Activated CD4-positive, alpha-beta T cell treated with anti-CD3 and anti-CD28 coated beads, Interleukin-2, Interleukin-4, amounts not matched to agents 100 ng/mL and 50 ng/mL, durations not matched to agents 16 hours and 8 hours (primary cell): Measurements from ENCODE around the gene TUBGCP2.

ENCODE experiments used
- DNase-seq: peaks from one replicate; pipeline ENCODE4 v3.0.0-alpha.2; 2020; ENCODE audit warnings: low spot score

The TUBGCP2 gene

DNA sequence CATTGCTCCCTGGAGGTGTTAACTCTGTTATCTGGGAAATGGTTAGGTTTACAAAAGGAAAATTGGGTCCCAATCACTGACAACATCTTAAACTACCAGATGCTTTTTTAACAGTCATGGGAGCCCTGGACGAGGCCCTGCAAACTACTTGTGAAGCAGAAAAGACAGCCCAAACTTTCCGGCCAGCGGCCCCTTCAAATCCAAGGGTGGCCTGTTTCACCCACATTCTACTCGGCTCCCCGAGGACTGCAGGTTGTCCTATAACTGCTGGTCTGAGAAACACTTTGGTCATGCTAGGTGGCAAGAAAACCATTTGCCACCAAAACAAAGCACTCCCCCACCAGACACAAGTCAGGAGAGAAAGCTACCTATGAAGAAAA lies 2.6 kb downstream of the TUBGCP2 start:
- no peak for DNase-seq

DNA sequence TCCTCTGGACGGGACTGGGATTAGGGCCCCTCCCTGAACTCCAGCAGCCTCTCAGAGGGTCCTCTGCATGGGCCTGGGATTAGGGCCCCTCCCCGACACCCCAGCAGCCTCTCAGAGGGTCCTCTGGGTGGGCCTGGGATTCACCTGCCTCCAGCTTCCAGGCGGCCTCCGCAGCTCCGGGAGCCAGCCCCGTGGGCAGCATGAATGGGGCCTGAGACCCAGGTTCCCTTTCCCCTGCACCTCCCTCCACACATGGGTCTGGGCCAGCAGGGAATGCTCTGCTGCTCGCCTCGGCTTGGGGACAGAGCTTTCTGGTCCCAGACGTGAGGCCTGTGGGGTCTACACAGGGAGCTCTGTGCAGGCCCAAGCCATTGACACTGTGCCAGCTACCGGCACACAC lies 5.5 kb downstream of the TUBGCP2 start:
- no peak for DNase-seq

DNA sequence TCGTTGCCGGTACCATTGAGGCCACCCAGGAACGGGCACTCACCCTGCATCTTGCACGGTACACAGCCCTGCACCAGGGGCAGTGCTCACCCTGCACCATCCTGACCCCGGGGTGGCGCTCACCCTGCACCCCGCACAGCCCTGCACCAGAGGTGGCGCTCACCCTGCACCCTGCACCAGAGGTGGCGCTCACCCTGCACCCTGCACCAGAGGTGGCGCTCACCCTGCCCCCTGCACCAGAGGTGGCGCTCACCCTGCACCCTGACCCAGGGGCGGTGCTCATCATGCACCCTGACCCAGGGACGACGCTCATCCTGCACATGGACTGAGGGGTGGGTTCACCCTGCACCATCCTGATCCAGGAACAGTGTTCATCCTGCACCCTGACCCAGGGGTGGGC lies 6.4 kb downstream of the TUBGCP2 start:
- no peak for DNase-seq

DNA sequence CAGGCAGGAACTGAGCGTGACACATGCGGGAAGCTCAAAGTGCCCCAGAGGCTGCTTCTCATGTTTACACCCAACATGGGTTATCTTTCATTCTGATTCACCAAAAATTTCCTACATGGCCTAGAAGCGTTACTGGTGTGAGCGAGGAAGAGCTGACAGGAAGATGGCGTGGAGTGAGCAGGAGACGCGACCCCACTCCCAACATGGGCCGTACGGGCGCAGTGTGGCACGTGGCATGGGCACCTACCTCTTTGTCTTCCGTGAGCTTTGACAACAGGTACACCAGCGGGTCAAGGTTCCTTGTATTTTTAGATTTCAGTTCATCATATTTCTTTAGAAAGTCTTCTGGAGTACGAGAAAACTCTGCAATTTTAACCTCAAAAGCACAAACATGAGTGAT lies 8.9 kb downstream of the TUBGCP2 start:
- no peak for DNase-seq

DNA sequence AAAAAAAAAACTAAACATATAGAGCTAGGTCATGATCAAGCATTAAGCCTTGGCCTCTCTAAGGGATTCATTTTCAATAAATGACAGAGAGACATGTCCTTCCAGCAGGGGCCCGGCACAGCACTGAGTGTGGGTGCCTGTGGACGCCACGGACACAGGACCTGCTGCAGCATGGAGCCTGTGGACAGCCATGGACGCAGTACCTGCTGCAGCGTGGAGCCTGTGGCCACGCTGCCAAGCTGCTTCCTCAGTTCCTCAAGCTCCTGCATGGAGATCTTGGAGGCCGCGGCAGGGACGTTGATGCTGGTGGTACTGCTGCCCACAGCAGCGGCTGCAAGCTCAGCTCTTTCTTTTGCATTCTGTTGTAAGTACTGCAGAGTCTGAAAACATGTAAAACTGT lies 9.4 kb downstream of the TUBGCP2 start:
- DNase-seq: no peak

DNA sequence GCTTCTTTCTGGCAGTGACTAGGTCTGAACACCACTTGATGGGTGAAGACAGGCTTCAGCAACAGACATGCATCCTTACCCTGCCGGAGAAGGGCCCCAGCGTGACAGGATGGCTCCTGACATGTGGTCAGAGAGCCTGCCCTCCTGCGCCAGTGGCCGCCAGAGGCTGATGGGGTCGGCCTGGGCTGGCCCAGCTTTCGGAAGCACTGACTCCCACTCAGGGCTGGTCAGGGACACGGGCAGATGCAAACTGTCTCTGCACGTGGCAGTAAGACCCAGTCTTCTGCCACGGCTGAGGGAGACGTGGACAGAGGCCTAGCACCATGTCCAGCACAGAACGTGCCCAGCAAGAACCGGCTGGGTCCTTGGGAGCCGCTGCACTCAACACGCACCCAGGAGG lies 10.2 kb downstream of the TUBGCP2 start:
- no peak for DNase-seq

DNA sequence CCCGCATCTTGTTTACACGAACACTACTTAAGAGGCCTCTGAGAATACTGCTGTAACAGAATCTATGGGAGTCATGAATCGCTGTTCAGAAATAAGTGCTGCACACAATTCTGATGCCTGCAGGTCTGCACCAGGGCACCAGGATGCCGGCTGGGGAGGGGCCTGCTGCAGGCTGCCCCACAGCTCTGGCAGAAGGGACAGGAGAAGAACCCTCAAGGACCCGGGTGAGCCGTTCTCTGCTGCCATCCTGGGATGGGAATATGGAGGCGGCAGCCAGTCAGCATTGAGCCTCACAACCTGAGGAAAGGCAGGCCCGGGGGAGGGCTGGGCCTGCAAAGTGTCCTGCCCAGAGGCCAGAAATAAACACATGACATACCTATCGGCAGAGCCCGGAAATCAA lies 11.2 kb downstream of the TUBGCP2 start:
- DNase-seq: no peak

DNA sequence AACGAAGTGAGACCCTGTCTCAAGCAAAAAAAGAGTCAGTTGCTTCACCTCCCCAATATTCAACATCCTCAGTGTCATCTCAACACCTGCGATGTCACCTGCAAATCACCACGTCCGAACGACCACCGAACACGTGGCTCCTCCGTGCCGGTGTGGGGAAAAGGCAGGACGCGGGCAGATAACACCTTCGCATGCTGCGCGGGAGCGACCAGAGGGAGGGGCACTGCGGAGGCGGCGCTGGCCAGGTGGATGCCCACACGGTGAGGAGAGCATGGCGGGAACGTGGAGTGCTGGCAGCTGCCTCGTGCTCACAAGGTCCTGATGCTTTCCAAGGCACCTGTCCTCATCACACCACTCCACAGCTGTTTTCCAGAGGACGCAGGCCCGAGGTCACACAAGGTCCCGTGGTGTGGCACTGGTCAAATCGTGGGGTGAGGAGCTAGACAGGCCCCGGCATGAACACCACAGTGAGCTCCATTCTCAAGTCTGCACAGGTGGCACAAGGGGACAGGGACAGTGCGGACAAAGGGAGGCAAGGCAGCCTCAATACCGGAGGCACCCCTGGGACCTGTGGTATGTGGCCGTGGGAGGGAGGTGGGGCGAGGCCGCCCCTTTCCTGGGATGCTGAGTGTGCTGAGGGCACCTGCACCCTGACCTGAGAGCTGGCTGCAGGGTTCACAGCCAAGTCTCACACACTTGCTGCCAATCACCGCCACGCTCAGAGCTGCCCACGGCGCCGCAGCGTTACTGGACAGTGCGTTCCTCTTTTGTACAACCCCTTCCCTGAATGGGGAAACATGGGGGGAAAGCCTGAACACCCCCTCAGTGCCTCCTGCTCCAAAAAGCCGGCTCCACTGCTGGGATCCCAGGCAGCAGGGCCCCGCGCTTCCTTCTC lies 13.0 kb downstream of the TUBGCP2 start:
- no peak for DNase-seq

DNA sequence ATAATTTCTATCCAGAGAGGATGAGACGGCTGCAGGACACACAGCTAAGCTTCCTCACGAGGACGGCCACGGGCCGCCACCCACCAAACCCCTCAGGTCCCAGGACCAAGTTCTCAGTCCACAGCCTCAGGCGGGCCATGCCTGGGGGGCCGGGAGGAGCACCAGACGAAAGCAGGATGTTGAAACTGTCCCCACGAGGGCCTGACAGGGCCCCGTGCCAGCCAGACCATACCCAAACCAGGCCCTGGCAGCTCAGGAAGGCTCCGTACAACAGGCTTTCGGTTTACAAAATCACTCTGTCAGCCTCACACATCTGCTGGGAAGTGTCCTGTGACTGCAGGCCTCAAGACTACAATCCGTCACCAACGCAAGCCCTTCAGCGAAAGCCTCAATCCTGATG lies 14.5 kb downstream of the TUBGCP2 start:
- DNase-seq: no peak

DNA sequence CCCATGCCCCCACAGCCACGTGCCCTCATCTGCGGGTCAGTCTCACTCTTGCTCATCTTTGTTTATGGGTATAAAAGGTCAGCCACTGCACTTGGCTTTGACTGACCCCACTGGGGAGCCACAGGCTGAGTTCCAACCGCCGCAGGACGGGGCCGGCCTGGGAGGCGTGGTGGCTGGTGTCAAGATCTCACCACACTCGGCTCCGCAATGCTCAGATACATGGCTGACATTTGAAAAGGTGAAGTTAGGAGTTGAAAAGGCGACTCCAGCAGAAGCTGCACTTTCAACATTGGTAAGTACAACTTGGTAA lies 14.9 kb downstream of the TUBGCP2 start:
- DNase-seq: no peak

DNA sequence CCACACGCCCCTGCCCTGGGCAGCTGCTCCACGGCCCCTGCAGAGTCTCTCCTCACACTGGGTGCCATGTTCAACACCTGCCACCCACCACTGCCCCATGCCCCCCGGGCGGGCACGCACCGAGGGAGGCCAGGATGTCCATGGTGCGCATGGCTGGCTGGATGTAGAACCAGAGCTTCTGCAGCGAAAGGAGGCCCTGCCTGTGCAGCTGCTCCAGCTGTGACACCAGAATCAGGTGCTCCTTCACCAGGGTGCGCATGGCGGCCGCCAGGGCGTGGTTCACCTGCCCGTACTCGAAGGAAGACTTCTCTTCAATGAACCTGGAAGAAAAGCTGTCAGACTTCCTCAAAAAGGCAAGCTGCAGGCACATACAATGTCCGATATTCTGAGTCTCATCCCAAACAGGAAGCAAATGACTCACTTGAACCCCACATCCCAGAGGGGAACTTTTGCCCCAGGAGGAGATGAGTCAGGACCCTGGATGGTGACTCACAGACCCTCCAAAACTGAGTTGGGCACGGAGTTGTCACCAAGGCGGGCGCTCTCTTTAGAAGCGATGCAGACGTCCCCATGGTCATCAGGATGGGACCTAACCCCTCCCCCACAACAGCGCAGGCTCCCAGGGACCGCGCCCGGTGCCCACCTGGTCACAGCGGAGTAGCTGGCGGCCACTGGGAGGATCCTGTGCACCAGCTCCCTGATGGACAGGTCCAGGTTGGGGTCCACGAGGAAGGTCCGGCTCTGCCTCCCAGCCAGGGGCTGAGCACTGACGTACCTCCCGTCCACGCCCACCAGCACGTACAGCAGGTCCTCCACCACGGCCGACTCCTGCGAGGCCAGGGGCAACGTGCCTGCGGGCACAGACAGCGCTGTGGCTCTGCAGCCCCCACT lies 15.5 kb downstream of the TUBGCP2 start:
- DNase-seq: no peak

DNA sequence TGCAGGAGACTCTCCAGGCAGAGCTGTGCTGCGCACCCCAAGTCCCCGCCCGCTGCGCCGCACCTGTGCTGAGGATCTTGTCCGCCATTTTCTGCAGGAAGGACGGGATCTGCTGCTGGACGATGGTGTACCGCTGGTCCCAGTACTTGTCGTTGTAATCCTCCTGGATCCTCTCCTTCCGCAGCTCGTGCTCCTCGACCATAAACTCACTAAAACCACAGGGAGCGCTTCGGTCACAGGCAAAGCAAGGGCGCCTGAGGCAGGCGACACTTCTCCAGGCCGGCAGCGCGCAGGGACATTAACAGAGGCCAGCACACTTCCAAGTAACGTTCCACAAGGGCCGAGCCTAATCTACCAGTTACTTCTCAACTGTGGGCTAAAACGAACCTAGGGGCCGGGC lies 18.9 kb downstream of the TUBGCP2 start:
- no peak for DNase-seq

DNA sequence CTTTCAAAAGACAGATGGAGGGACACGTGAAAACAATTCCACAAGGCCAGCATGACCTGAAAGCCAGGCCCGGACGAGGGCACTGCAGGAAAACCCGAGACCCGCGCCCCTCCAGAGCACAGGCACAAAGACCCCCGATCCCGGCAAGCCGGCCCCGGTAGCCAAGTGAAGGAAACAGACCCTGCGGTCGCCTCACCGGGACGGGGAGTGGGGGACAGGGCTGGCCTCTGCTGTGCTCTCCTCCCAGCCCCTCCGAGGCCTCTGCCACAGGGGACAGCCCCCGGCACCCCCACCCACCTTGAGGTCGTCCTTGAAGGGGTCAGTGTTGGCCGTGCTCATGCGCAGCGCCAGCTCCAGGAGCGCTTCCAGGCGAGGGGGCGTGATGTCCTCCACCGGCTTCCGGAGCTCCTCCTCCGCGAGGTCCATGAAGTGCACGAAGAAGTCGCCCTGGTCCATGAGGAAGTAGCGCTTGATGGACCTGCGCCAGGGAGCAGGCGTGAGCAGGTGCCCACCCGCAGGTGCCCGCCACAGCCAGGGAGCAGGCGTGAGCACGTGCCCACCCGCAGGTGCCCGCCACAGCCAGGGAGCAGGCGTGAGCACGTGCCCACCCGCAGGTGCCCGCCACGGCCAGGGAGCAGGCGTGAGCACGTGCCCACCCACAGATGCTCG lies 20.7 kb downstream of the TUBGCP2 start:
- no peak for DNase-seq

DNA sequence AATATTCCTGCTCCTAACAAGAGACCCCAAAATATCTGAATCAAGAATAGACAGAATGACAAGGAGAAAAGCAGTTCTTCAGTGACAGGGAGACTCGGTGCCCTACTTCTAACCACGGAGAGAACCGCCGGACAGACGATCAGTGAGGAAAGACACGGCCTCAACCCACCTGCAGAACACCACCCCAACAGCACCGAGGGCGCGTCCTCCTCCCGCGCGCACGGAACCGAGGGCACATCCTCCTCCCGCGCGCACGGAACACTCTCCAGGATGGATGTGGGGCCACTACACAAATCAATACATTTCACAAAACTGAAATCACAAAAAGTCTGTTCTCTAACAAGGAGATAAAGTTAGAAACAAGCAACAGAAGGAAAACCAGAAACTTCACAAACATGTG lies 22.3 kb downstream of the TUBGCP2 start:
- no peak for DNase-seq

DNA sequence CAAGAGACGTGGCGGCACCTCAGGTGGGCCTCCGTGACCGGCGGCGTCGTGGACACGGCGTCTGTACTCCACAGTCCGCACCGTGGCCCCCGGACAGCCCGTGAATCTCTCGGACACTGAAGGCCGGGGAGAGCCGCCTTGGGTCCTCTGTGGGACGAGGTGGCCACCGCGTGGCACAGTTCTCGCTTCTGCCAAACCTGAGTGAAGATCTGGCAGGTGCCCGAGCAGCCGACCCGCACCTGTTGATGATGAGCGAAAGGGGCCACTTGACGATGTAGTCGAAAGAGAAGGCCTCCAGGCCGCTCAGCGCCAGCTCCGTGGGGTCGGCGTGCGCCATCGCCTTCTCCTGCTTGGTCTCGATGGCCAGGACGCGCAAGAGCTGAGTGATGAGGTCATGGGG lies 23.5 kb downstream of the TUBGCP2 start:
- DNase-seq: no peak

DNA sequence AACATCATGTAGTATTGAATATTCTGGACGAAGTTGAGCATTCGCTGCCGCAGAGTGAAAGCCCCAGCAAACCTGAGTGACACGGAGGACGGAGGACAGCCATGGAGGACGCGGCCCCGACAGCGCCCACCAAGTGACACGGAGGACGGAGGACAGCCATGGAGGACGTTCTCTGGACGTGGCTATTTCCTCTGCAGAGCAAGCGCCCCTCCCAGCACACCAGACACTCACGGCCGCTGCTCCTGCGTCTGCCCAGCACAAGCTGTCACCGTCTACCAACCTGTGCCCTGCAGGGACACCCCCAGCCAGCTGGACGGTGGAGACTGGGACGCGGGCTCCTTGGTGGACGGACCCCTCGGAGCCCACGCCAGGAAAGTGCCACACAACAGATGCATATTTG lies 24.7 kb downstream of the TUBGCP2 start:
- no peak for DNase-seq

DNA sequence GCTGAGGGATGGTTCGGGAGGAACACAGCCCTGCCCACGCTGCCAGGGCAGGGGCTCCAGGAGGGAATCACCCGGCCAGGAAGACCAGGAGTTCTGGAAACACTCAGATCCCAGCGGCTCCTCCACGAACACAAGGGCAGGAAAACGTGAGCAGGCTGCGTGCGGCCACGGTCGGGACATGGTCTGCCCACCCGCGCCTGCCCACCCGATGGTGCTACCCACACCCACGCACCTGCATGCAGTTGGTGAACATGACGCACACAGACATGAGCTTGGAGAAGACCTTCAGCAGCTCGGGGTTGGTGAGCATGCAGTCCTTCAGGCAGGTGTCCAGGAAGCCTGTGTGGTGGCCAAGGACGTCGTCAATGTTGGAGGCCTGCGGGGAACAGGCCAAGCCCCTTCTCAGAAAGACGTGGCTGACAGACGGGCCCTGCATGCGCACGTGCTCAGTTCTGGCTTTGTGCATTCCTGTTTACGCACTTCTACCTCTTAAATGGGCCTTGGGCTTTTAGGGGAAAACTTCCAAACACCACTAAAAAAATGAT lies 25.8 kb downstream of the TUBGCP2 start:
- no peak for DNase-seq

DNA sequence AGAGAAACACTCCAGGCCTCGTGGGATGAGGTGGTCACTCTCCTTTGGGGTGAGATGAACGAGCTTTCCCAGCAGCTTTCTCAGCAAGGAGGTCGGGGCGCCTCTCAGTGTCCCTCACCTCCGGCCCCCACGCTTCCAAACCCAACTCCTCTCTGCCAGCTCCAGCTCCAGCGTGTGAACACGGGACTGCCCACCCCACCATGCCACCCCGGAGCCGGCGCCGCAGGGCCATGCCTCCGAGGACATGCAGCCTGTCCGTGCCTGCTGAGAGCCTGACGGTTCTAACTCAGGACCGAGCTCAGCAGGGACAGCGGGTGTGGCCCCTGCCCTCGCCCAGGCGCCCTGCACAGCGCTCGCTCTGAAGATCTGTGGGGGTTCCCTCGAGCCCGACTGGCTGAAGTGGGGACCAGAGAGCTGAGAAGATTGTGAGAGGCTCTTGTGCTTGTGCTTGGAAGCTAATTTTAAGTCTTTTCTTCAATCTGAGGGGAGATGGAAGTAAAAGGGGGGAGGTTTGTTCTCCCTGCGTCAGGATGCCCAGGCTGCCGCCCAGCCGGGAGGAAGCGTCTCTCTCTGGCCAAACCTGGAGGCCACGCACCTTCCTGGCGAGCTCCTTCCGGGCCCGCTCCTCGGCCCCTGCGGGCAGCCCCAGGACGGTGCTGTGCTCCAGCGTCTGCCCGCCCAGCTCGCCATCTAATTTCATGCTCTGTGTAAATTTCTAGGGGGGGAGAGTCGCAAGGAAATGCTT lies 26.9 kb downstream of the TUBGCP2 start:
- no peak for DNase-seq

DNA sequence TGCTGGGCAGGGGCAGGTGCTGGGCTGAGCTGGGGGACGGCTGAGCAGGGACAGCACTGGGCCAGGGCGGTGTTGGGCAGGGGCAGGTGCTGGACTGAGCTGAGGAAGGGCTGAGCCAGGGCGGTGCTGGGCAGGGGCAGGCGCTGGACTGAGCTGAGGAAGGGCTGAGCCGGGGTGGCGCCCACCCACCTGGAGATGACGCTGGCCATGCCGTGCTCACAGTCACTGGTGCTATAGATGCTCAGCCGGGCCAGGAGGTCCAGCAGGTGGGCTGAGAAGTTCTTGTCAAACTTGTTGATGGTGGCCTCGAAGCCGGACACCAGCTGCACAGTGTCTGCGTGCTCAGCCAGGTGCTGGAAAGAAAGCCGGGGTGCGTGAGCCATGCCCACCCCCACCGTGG lies 27.6 kb downstream of the TUBGCP2 start:
- DNase-seq: no peak

DNA sequence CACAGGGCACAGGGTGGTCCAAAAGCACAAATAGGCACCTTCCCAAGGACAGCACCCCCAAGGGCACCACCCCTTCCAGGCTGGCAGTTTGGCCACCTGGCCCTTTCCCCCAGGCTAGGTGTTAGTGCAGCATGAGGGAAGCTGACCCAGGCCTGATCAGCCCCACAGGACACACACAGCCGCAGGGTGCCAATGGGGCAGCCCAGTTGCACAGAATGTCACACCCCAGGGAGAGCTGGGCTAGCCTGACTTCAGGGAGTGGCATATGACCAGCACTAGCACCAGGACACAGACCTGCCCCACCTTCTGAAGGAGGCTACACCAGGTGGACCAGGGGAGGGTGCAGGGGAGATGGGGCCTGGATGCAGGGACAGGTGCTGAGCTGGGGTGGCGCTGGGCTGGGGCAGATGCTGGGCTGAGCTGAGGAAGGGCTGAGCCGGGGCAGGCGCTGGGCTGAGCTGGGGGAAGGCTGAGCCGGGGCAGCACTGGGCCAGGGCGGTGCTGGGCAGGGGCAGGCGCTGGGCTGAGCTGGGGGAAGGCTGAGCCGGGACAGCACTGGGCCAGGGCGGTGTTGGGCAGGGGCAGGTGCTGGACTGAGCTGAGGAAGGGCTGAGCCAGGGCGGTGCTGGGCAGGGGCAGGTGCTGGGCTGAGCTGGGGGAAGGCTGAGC lies 28.1 kb downstream of the TUBGCP2 start:
- DNase-seq: no peak
